Smooth muscle cell (in vitro differentiated cells): ENCODE results near the gene AKIRIN2. TPM values are rescaled to one million over a fixed set of nuclear protein-coding genes. Genes with fewer than 3 reads are reported as not detected.
A peak's percentile ranks its signal among the peaks of the same experiment; 100 is the strongest.
"Not testable (repeated sequence)": the region's sequence is repeated elsewhere in the genome, so short reads cannot be mapped to it uniquely, and the experiment has no call there.

Experiments used
- DNase-seq: peaks from one replicate; lab custom pipeline; 2025; ENCODE audit not compliant: unreplicated experiment; lab: John Stamatoyannopoulos, UW
- H2AFZ ChIP-seq: fragments of 200-600 bp; sonication (generic); 2 replicates; pipeline ENCODE4 v1.6.0; 2016; ENCODE audit warnings: antibody characterized with exemption, low read depth, mild to moderate bottlenecking
- H3F3A ChIP-seq: fragments of 200-600 bp; sonication (generic); 2 replicates; pipeline ENCODE4 v1.6.0; 2017; ENCODE audit warnings: antibody characterized with exemption, low read depth
- H3K27ac ChIP-seq: fragments of 200-600 bp; sonication (generic); 2 replicates; pipeline ENCODE4 v1.5.1; 2016; ENCODE audit warnings: low read depth, mild to moderate bottlenecking
- H3K27me3 ChIP-seq: fragments of 200-600 bp; sonication (generic); 2 replicates; pipeline ENCODE4 v1.6.1; 2016; ENCODE audit warnings: low read depth, mild to moderate bottlenecking
- H3K36me3 ChIP-seq: fragments of 200-600 bp; sonication (generic); 2 replicates; pipeline ENCODE4 v1.5.1; 2016; ENCODE audit warnings: low read depth
- H3K4me1 ChIP-seq: fragments of 200-600 bp; sonication (generic); 2 replicates; pipeline ENCODE4 v1.5.1; 2016; ENCODE audit warnings: low read depth
- H3K4me2 ChIP-seq: fragments of 200-600 bp; sonication (generic); 2 replicates; pipeline ENCODE4 v1.6.0; 2016; ENCODE audit warnings: mild to moderate bottlenecking
- H3K4me3 ChIP-seq: fragments of 200-600 bp; sonication (generic); 2 replicates; pipeline ENCODE4 v1.5.1; 2016; ENCODE audit warnings: mild to moderate bottlenecking
- H3K79me2 ChIP-seq: fragments of 200-600 bp; sonication (generic); 2 replicates; pipeline ENCODE4 v1.6.0; 2016; ENCODE audit warnings: low read depth, mild to moderate bottlenecking
- H3K9ac ChIP-seq: fragments of 200-600 bp; sonication (generic); 2 replicates; pipeline ENCODE4 v1.6.0; 2016; ENCODE audit warnings: low read depth
- H3K9me3 ChIP-seq: fragments of 200-600 bp; sonication (generic); replicated peaks from 2 replicates; pipeline ENCODE4 v1.5.1; 2016; ENCODE audit warnings: low read depth
- H4K20me1 ChIP-seq: fragments of 200-600 bp; sonication (generic); 2 replicates; pipeline ENCODE4 v1.6.0; 2016; ENCODE audit warnings: low read depth
- WGBS: methylation state at CpG from one replicate; pipeline ENCODE4 v1.1.7; 2016; ENCODE audit warnings: low lambda C conversion rate; 5-methylcytosine and 5-hydroxymethylcytosine counted together
- polyA plus RNA-seq: library from polyadenylated mRNA; unstranded; fragments of >200 nt; fragmentation: Nextera tagmentation; extraction: Ambion mirVana; gene quantifications from 2 replicates; pipeline ENCODE4 v1.2.1, GENCODE V29; 2016
- total RNA-seq: library from RNA; depleted of rRNA; stranded (reverse); fragments of >200 nt; gene quantifications from 2 replicates; pipeline ENCODE4 v1.2.3, GENCODE V29; 2014
- TF ChIP-seq, protein P1 (sequence below): fragments of 200-600 bp; sonication (generic); IDR thresholded peaks from 2 replicates; pipeline ENCODE4 v1.5.1; 2017; ENCODE audit warnings: borderline replicate concordance, mild to moderate bottlenecking, antibody characterized with exemption; ENCODE audit not compliant: insufficient read depth, poor library complexity, severe bottlenecking

AKIRIN2 gene
- total and polyA plus RNA-seq, 2 experiments from 2014 or later = 29.6 to 60.3 TPM

DNA sequence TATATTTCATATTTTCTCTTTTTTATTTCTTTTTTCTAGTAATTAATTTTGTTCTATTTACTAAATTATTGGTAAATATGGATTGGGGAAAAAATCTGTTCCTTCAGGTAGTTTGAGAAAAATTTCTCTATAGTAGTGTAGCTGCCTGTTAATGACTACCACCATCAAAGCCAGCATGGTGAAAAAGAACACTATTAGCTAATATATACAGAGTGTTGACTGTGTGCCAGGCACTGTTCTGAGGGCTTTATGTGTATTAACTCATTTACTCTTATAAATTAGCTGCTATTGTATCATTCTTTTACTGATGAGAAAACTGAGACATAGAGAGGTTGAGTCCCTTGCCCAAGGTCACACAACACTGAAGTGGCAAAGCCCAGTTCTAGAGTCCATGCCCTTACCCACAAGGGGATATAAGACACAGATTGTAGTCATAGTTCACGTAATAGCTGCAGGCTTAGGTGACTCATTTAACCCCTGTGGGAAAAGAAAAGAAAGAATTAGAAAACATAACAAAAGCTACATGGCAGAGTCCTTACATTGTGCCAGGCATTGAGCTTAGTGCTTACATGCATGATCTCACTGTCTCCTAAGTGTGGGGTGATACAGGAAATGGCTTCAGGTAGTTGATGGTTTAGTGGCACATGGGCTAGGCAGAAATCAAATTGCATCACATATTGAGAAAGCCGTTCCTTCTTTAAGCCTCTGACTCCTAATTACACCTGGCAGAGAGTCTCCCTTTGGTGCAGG lies 12.2 kb upstream of the AKIRIN2 start:
- Histone ChIP-seq H3K27ac (peak overlapping the region; percentile 6), H3K36me3 (no peaks in the 10 kb centered on the region), H3F3A (no peaks in the 10 kb centered on the region), H3K9me3 (no peaks in the 10 kb centered on the region), H4K20me1 (no peaks in the 10 kb centered on the region), H3K27me3 (no peaks in the 10 kb centered on the region), H3K4me1 (no peaks in the 10 kb centered on the region), H3K4me2 (no peak overlapping the region), H3K9ac (no peak overlapping the region), H3K4me3 (no peak overlapping the region), H2AFZ (no peak overlapping the region), H3K79me2 (no peaks in the 10 kb centered on the region)
- DNase-seq = no peak
- WGBS = 47% methylated on average over 2 of the region's 2 CpGs
- TF ChIP-seq, protein P1, sequence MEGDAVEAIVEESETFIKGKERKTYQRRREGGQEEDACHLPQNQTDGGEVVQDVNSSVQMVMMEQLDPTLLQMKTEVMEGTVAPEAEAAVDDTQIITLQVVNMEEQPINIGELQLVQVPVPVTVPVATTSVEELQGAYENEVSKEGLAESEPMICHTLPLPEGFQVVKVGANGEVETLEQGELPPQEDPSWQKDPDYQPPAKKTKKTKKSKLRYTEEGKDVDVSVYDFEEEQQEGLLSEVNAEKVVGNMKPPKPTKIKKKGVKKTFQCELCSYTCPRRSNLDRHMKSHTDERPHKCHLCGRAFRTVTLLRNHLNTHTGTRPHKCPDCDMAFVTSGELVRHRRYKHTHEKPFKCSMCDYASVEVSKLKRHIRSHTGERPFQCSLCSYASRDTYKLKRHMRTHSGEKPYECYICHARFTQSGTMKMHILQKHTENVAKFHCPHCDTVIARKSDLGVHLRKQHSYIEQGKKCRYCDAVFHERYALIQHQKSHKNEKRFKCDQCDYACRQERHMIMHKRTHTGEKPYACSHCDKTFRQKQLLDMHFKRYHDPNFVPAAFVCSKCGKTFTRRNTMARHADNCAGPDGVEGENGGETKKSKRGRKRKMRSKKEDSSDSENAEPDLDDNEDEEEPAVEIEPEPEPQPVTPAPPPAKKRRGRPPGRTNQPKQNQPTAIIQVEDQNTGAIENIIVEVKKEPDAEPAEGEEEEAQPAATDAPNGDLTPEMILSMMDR = no peak

DNA sequence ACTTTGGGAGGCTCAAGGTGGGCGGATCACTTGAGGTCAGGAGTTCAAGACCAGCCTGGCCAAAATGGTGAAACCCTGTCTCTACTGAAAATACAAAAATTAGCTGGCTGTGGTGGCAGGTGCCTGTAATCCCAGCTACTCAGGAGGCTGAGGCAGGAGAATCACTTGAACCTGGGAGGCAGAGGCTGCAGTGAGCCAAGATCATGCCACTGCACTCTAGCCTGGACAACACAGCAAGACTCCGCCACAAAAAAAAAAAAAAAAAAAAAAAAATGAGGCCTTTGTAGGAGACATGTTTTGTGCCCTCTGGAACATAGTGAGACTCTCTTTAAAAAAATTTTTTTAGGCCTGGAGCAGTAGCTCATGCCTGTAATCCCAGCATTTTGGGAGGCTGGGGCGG lies 10.7 kb upstream of the AKIRIN2 start:
- H3K4me2 ChIP-seq, H3K27me3 ChIP-seq, DNase-seq, H3K79me2 ChIP-seq, H3K4me1 ChIP-seq, H3K36me3 ChIP-seq, H4K20me1 ChIP-seq, H3K4me3 ChIP-seq, H3K9me3 ChIP-seq, H3K9ac ChIP-seq, H3K27ac ChIP-seq, H2AFZ ChIP-seq, H3F3A ChIP-seq: not testable (repeated sequence)
- WGBS = 91% methylated on average over 3 of the region's 3 CpGs

DNA sequence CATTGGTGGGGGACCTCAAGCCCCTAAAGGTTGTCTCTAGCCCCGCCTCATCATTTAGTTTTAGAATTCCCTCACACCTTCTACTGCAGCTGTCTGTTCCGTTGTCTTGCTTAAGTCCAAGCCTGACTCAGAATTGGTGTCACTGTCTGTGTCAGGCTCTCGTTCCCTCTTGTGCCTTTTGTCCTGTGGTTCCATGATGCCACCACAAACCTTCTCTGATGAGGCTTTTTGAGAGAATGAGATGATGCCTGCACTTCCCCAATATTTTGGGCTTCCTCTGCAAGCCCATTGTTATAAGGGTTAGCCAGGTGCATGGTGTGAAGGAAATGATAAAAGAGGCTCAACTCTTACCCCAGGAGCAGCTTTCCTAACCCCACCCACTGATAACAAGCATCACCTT lies 8.1 kb upstream of the AKIRIN2 start:
- no peak for DNase-seq
- TF ChIP-seq, protein P1 = no peak
- Histone ChIP-seq H3K4me2 (no peak overlapping the region), H3K27ac (no peak overlapping the region), H3K4me1 (no peaks in the 10 kb centered on the region), H3K27me3 (no peaks in the 10 kb centered on the region), H3K4me3 (no peak overlapping the region), H3K79me2 (no peaks in the 10 kb centered on the region), H3F3A (no peaks in the 10 kb centered on the region), H3K9ac (no peak overlapping the region), H4K20me1 (no peaks in the 10 kb centered on the region), H3K36me3 (no peaks in the 10 kb centered on the region), H2AFZ (no peak overlapping the region), H3K9me3 (no peaks in the 10 kb centered on the region)
- 78% methylated on average over 3 of the region's 3 CpGs for WGBS

DNA sequence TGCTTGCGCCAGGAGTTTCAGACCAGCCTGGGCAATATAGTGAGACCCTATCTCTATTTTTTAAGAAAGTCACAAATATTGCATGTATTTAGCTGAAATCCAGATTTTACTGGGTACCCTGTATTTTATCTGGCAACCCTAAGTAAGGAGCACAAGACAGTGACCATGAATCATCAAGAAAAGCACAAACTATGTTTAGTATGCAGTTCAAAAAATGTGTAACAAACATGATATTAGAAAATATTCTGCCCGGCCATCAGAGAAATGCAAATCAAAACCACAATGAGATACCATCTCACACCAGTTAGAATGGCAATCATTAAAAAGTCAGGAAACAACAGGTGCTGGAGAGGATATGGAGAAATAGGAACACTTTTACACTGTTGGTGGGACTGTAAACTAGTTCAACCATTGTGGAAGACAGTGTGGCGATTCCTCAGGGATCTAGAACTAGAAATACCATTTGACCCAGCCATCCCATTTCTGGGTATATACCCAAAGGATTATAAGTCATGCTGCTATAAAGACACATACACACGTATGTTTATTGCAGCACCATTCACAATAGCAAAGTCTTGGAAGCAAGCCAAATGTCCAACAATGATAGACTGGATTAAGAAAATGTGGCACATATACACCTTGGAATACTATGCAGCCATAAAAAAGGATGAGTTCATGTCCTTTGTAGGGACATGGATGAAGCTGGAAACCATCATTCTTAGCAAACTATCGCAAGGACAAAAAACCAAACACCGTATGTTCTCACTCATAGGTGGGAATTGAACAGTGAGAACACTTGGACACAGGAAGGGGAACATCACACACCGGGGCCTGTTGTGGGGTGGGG lies 6.8 kb upstream of the AKIRIN2 start:
- not testable (repeated sequence) for H3F3A ChIP-seq

More for the DNA sequence above, 6.8 kb upstream of the AKIRIN2 start:
- not testable (repeated sequence) for H3K4me3 ChIP-seq, H2AFZ ChIP-seq, H3K79me2 ChIP-seq, H4K20me1 ChIP-seq, H3K27ac ChIP-seq, H3K4me2 ChIP-seq, H3K9ac ChIP-seq, H3K4me1 ChIP-seq, H3K36me3 ChIP-seq, DNase-seq, H3K9me3 ChIP-seq, H3K27me3 ChIP-seq
- 84% methylated on average over 7 of the region's 7 CpGs for WGBS
